RPMI8226 (cell line): Measurements from ENCODE around the gene KDM2A.

ENCODE experiments used
- DNase-seq: peaks from one replicate; pipeline ENCODE4 v3.0.0-alpha.2; 2015

Gene KDM2A

DNA sequence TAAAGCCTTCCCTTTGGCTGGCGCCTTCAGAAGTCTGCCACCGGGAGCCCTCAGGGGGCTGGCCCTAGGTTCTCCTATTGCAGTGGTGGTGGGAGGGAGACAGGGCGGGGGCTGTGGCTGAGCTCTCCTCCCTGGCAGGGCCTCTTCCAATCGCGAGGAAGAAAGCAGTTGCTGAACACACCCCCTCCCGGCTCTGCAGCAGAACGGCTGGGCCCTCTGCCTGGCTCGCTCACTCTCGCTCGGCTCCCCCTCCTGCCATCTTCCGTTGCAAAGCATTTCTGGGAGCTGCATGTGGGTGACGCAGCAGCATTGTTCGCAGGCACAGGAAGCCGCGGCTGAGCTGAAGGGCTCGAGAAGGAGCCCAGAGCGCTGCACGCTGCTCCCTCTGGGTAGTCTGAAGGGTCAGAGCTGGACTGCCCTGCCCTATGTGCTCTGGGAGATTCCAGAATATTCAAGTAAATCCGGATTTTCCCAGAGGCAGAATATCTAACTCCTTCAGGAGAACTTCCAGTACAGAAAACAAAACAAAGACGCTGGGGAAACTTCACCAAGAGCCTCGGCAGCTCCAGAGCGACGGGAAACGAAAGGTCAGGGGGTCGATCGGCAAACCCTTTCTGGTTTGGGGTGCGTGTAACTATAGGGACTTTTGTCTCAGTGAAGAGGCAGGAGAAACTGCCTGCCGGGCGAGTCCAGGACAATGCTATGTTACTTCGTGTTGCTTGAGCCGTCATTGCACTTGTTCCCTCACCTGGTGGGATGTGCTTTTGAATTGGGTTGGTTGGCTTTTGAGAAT is 120.9 kb downstream of the KDM2A start:
- DNase-seq = peak; percentile 97

DNA sequence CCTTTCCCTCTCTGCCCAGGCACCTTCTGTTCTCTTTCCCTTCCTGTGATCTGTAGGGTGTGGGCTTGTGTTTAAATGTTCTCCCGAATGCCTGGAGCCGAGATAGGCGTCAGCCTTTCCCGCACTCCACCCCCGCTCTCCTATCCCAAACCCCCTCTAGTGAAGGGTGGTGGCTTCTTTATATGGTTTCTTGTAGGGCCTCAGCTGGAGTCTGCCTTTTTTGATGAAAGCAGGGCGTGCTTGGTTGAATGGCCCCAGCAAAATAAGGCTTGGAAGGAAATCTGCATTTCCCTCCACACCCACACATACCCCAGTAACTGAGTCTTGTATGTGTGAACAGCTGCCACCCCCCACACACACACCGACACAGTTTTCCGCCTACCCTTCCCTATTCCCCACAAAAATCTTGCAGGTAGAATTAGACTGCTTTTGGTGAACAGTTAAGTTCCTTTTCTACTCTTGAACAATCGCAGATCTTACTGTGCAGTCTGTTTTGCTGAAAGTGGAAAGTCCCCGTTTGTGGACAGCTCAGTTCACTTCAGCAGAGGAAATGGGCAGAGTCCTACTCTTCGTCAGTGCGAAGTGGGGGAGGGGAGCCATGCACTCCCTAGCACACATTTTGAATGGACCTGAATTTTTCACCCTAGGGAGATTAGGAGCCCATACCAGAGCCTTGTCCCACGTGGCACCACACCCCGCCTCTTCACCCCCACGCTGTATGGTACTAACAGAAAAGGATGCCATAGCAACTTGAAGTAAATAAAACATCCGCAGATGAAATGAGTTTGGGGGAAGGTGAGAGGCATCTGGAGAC is 121.7 kb downstream of the KDM2A start:
- DNase-seq = peak; percentile 82

DNA sequence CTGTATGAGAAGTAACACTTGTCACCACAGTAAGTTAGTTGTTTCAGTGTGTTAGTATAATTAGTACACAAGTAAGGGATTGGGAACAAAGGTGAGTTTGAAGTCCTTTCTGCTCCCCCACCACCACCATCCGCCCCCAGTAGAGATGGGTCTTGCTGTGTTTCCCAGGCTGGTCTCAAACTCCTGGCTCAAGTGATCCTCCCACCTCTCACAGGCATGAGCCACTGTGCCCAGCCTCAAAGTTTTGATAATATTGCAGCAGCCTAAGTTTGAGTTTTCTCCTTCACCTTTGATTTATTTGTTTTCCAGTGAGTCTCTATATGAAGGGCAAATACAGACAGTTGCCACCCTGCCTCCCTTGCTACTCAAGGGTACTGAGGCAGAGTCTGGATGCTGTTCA is 123.5 kb downstream of the KDM2A start:
- DNase-seq = no peak

DNA sequence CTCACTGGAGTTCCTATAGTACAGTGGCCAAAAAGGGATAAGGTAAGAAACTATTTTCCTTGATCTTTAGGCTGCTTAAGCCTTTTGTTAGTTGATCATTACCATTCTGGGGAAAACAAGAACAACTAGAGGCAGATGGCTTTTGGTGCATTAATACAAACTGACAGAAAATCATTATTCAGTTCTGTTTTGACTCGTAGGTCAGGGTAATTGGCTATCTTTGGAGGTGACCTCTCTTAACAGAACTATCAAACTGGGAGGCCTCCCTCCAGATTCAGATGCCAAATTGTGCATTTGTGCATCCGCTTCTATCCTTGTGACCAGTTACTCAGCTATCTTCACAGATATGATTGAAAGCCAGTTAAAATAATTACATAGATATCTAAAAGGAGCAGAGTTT is 124.0 kb downstream of the KDM2A start:
- DNase-seq = no peak

DNA sequence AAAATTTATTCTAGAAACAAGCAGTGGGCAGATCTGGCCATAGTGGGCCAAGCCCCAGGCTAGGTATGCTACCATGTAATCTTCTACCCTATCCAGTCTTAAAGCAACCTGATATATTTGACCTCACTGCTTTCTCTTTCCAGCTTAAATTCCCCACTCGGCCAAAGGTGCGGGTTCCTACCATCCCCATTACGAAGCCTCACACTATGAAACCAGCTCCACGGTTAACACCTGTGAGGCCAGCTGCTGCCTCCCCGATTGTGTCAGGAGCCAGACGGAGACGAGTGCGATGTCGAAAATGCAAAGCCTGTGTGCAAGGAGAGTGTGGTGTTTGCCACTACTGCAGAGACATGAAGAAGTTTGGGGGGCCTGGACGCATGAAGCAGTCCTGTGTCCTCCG is 126.0 kb downstream of the KDM2A start:
- no peak for DNase-seq

DNA sequence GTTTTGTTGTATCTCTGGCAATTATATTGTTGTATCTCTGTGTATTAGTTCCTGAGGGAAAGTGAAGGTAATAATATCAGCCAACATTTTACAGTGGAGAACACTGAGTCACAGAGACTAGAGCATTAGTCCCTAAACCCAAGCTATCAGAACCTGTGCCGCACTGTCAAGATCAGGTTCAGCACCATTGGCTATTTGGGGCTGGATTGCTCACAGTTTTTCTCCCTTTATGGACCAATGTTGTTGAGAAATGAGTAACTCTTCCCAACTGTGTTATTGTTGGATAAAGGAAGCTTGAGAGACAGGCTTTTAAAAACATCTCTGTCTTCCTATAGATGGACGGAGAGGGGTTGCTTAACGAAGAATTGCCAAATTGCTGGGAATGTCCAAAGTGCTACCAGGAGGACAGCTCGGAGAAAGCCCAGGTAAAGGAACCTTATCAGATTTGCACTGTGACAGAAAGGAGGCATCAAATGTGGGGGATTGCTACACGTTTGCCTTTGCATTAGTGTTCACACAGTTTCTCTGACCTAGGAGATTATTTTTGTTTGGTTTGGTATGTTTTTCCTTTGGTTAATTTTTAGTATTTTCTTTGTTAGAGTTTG is 129.0 kb downstream of the KDM2A start:
- no peak for DNase-seq

DNA sequence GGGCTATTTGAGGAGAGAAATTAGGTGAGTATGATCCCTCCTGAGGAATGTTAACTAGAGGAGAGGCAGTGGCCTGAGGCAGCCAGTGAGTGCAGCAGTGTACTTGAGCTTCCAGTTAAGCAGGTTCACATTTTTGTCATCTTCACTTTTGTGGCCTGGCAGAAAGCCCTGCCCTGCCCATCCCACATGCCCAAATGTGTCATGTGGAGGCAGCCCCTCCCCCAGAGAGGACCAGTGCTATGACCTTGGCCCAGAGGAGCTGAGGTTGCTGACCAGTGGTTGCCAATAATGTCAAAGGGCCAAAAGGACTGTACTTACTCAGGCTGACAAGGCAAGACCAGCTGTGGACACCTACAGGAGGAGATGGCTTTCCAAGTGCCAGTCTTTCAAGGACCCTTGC is 129.6 kb downstream of the KDM2A start:
- DNase-seq = no peak

DNA sequence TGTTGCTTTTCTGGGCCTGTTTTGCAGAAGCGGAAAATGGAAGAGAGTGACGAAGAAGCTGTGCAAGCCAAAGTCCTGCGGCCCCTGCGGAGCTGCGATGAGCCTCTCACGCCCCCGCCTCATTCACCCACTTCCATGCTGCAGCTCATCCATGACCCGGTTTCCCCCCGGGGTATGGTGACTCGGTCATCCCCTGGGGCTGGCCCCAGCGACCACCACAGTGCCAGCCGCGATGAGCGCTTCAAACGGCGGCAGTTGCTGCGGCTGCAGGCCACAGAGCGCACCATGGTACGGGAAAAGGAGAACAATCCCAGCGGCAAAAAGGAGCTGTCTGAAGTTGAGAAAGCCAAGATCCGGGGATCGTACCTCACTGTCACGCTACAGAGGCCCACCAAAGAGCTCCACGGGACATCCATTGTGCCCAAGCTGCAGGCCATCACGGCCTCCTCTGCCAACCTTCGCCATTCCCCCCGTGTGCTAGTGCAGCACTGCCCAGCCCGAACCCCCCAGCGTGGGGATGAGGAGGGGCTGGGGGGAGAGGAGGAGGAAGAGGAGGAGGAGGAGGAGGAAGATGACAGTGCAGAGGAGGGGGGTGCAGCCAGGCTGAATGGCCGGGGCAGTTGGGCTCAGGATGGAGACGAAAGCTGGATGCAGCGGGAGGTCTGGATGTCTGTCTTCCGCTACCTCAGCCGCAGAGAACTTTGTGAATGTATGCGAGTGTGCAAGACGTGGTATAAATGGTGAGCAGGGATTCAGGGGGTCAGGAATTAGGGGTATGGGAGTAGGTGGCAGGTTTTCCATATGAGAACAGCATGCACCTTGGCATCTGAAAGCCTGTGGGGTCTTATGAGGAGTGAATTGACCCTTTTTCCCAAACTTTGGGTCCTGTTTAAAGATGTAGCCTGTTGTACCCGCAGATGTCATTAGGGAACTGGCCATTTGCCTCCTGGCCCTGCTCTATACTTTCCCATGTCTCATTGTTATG is 131.3 kb downstream of the KDM2A start:
- no peak for DNase-seq

DNA sequence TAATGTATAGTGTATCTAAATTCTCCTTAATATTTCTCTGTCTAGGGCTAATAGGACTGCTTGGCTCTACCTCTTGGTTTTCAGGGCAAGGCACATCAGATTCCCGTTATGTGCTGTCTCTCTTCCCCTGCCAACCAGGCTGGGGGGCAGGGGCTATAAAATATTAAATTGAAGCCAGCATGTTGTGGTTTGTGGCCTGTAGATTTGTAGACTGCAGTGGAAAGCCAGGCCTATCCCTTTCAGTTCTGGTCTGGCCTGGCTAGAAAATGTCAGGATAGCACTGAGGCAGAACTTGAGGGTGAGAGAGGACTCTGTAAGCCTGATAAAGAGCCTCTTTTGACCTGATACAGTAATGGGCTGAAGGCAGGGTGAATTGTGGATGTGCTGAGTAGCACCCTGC is 132.8 kb downstream of the KDM2A start:
- no peak for DNase-seq

DNA sequence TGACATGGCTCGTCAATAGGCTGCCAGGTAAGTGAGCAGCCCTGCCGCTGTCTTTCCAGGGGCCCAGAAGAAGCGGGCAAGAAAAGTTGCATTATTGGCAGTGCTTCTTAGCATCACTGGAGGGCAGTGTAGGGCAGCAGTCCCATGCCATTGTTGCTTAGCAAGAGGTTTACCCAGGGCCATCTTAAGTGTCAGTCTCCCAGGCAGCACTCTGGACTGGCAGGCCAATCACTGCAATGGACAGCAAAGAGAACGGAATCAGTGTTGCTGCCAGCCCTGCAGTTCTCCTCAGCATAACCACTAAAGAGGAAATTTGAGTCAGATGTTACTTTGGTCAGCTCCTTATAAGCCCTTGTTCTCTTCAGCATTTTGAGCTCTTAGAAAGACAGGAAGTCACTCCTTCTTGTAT is 133.8 kb downstream of the KDM2A start:
- DNase-seq = peak; percentile 48

DNA sequence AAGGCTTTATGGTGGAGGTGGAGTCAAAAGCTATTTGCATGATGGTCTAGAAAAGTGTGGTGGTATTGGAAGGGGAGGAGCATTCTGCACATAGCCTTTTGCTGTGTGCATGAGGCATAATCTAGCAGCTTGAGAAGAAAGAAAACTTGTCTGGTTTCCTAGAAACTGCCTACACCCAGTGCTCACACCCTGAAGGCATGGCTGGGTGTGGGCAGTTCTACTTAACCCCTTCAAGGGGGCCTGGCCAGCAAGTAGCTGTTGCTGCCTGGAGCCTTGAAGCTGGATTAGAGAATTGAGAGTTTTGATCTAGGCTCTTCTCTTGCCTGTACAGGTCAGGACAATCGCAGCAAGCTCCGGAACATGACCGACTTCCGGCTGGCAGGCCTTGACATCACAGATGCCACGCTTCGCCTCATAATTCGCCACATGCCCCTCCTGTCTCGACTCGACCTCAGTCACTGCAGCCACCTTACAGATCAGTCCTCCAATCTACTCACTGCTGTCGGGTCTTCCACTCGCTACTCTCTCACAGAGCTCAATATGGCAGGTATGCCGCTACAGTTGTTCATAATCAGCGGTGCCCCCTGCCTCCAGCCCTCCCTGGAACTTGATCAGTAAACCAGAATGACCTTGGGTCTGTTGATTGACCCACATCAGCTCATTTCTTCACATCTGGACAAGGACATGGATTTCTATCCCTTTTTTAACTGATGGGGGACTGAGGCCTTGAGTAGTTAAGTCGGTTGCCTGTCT is 135.0 kb downstream of the KDM2A start:
- DNase-seq = no peak

DNA sequence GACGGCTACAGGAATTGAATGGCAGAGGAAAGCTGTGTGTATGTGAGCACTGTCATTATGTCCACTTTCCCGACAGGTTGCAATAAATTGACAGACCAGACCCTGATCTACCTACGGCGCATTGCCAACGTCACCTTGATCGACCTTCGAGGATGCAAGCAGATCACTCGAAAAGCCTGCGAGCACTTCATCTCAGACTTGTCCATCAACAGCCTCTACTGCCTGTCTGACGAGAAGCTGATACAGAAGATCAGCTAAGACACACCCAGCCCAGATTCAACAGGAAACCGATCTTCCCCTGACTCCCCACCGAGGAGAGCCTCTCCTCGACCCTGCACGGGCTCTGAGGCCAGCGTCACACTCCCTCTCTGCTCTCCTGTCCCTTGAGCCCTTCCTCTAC is 135.7 kb downstream of the KDM2A start:
- no peak for DNase-seq

DNA sequence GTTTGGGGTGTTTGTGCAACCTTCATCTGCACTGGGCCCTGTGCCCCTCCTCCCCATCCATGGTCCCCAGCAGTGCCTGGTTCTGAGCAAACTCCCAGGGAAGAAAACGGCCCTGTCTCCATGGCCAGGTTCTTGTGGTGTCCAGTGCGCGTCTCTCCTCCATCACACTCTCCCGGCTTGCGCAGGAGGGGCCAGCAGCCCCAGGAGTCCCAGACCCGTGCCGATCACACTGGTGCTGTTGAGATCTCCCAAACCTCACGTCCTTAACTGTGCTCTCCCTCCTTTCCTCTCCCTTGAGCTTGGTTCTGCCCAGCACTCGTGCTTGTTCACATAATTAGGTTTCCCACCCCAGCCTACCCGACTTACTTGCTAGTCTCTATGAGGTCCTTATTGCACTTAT is 136.3 kb downstream of the KDM2A start:
- DNase-seq = no peak

DNA sequence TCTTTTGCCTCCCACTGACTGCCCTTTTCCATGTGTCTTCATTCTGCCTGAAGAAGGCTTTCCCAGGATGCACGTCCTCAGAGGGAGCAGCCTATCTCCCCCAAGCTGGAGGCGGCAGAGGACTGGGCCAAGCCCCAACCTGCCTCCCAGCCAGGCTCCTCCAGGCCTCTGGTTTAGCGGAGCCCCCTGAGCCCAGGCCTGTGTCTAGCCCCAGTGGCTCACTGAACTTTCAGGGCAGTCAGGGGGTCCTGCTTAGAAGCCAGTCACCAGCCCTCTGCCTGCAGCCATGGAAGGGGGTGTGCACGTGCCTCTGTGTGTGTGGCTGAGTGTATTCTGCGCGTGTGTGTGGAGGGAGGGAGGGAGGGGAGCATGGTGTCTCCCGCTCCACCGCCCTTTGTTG is 136.8 kb downstream of the KDM2A start:
- DNase-seq = no peak

DNA sequence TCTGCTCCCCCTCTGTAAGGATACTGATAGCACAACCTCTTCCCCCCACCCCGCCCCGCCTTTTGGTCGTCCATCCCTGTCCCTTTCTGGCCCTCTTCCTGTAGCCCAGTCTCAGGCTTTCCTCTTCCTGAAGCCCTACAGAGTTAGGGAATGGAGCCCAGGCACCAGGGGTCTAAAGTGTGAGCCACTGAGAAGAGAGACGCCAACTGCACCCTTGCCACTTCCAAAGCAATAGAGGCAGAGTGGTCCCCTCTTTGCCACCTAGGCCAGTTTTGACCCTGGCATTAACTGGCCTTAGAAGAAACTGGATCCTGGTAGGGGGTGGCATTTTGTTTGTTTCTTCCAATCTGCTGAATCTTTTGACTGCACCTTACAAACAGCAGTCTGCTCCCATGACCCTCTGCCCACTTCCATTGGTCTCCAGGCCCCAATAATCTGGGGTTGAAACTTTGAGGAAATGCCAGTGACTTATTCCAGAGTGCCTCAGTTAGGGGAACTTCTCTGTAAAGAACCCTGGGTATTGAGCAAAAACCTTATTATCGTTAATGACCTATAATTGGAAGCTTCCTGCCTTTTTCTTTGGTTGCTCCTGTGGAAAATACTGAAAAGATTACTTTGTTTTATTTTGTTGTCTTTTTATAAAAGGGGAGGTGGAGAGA is 137.5 kb downstream of the KDM2A start:
- no peak for DNase-seq

DNA sequence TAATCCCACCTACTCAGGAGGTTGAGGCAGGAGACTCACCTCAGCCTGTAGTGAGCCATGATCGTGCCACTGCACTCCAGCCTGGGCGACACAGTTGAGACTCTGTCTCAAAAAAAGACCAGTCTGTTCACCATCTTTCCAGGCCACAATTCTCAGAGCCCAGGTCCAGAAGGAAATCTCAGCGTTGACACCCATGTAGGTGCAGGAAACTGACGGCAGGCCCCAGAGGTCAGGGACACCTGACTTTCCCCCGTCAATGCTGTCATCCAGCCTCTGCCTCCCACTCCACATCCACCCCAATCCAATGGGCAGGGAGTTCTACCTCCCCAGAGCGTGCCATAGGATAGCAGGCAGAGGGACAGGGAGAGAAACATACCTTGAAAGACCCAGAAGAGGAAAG is 141.3 kb downstream of the KDM2A start:
- no peak for DNase-seq

DNA sequence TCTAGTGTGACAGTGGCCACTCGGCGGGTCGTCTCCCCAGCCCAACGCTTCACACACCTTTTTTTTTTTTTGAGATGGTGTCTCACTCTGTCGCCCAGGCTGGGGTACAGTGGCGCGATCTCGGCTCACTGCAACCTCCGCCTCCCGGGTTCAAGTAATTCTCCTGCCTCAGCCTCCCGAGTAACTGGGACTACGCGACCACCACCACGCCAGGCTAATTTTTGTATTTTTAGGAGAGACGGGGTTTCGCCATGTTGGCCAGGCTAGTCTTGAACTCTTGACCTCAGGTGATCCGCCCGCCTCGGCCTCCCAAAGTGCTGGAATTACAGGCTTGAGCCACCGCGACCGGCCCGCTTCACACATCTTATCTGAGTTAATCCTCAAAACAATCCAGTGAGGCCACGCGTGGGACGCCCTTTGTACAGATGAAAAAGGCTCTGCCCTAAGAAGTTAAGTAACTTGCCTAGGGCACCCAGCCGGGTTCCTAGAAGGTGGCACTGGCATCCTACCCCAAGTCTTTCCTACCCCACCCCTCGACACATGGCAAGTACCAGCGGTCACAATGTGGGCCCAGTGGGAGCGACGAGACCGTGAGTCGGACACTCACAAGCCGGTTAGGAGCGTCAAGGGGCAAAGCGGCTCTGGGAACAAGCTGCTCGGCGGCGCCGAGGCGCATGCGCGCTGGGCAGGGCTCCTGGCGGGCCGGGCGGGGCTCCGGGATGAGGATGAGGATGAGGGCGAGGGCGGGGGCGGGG is 142.0 kb downstream of the KDM2A start:
- peak; percentile 18 for DNase-seq

DNA sequence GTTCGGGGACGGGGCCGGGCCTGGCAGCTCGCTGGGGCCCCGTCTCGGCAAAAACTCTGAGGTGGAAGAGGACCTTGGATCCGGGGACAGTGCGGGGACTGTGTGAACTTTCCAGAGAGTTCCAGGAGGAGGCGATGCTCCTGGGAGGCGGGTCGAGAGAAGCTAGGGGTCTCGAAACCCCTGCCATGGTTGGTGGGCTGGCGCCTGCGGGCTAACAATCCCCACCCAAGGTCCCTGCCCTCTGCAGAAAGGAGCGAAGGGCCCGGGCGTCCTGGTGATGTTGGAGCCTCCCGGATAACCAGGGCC is 142.5 kb downstream of the KDM2A start:
- DNase-seq = no peak

DNA sequence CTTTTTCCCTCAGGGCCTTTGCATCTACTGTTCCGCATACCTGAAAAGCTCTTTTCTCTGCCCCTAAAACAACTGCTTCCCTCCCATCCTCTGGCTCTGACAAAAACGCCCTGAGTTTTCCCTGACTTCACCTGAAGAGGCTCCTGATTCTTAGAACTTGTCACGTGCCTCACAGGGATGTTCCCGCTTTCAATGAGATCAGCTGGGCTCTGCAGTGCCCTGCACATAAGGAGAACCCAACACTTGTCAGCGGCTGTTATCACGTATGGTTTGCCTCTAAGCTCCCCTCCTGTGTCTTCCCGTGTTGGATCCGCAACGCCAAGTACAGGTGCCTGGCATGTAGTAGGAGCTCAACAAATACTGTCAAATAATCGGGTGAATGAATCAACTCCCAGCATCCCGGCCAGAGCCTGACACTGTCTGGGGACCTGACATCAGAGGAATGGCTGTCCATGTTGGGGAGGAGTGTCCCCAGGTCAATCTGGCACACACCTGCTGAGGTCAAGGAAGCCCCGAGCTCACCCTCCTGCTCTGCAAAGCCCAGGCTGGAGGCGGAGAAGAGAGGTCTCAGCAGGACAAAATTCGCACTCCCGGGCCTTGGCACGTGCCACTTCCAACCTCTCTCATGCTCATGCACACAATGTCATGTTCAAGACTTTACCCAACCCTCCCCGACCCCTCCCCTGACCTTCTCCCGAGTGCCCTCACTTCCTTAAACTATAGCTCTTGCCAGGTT is 143.1 kb downstream of the KDM2A start:
- no peak for DNase-seq
